GM12801 (cell line): ENCODE data around the gene DEFB116.

Experiments
- TF ChIP-seq, protein P1 (sequence below): IDR thresholded peaks from one replicate; pipeline ENCODE4 v1.5.1; 2011; ENCODE audit warnings: control low read depth; ENCODE audit not compliant: insufficient read length; ENCODE audit errors: extremely low read depth

DEFB116 gene, protein sequence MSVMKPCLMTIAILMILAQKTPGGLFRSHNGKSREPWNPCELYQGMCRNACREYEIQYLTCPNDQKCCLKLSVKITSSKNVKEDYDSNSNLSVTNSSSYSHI

GRCh38 chr20:31308535-31309162, at the start of gene DEFB116:
Gene DEFB116 (minus strand): TSS chr20:31308585. CDS start chr20:31308585, 0 bp downstream.
- TF ChIP-seq, protein P1, sequence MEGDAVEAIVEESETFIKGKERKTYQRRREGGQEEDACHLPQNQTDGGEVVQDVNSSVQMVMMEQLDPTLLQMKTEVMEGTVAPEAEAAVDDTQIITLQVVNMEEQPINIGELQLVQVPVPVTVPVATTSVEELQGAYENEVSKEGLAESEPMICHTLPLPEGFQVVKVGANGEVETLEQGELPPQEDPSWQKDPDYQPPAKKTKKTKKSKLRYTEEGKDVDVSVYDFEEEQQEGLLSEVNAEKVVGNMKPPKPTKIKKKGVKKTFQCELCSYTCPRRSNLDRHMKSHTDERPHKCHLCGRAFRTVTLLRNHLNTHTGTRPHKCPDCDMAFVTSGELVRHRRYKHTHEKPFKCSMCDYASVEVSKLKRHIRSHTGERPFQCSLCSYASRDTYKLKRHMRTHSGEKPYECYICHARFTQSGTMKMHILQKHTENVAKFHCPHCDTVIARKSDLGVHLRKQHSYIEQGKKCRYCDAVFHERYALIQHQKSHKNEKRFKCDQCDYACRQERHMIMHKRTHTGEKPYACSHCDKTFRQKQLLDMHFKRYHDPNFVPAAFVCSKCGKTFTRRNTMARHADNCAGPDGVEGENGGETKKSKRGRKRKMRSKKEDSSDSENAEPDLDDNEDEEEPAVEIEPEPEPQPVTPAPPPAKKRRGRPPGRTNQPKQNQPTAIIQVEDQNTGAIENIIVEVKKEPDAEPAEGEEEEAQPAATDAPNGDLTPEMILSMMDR = no peak

- TF ChIP-seq, protein P1 = no peak
These were observed 47.6 kb upstream of the DEFB116 start for GRCh38 chr20:31355981-31356380.

DNA sequence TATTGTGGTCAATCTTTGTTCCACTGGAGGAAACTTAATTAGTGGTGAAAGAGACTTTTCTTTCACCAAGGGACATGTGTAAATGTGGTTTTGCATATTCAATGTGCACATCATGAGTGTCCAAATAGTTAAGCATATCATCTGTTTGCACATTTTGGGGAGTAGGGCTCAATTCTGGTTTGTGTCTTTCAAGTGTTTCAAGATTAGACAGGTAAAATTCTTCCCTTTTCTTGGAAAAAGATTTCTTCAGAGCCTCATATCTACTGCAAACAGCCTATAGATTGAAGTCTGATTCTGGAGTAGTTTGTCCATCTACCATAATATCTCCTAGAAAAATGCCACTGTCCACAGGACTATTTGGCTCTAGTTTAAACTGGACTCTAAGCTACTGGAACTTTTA, 33.1 kb upstream of the DEFB116 start:
- TF ChIP-seq, protein P1 = no peak

DNA sequence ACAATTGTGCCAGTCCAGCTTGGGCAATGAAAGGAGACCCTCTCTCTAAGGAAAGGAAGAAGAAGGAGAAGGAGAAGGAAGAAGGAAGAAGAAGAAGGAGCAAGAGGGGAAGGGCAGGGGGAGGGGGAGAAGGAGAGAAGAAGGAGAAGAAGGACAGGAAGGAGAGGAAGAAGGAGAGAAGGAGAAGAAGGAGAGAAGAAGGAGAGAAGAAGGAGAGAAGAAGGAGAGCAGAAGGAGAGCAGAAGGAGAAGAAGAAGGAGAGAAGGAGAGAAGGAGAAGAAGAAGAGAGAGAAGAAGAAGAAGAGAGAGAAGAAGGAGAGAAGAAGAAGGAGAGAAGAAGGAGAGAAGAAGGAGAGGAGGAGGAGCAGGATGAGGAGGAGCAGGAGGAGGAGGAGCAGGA, 22.5 kb upstream of the DEFB116 start:
- TF ChIP-seq, protein P1 = no peak

DNA sequence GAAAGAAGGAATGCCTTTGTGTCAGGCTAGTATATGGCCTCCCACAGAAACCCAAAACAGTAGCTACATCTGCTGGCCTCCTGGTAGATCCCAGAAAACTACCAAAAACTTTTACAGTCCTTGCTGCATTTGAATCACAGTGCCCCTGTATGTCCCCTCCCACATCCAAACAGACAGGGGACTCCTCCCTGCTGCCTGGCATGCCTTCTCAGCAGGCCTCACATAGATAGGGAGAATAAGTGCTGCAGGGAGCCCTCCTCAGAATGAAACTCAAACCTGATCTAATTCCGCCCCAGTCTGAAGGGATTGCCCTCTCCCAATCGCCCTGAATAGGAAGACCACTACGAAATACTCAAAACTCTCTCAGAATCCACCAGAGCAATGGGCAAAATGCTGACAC, 14.1 kb upstream of the DEFB116 start:
- TF ChIP-seq, protein P1 = no peak

DNA sequence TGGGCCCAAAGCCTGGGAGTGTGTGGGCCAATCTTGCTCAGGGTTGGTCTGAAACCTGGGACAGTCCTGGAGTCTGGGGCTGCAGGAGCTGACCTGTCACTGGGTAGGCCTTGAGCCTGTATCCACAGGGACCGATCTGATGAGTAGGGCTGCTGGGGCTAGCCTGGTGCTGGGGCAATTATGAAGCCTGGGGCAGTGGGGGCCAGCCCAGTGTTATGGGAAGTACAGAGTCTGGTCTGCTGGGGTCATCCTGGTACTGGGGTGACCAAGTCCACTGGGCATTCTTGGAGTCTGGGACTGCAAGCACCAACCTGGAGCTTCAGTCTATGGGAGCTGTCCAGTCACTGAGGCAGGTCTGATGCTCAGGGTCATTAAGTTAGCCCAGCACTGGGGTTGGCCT, 30.2 kb downstream of the DEFB116 start:
- TF ChIP-seq, protein P1 = no peak

DNA sequence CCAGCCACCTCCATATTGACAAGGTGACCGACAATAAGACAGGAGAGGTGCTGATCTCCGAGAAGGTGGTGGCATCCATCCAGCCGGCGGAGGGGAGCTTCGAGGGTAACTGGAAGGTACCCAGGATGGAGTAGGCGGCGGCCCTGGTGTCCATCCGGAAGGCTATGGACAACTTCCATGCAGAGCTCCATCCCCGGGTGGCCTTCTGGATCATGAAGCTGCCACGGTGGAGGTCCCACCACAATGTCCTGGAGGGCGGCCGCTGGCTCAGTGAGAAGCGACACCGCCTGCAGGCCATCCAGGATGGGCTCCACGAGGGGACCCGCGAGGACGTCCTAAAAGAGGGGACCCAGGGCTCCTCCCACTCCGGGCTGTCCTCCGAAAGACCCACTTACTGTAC, 33.9 kb downstream of the DEFB116 start:
- TF ChIP-seq, protein P1 = no peak
